Effector CD4-positive, alpha-beta T cell (primary cell): ENCODE data around the gene PATL2.
"Not testable (repeated sequence)": the region's sequence is repeated elsewhere in the genome, so short reads cannot be mapped to it uniquely, and the experiment has no call there.

Source experiments
- DNase-seq: peaks from one replicate; pipeline ENCODE4 v3.0.0-alpha.2; 2020
- total RNA-seq: gene quantifications from one replicate; lab custom pipeline; 2026; lab: John Stamatoyannopoulos, UW

Gene PATL2
- 62.3 reads per million, percentile 73 among the genes with 10 or more reads in this experiment for total RNA-seq

DNA sequence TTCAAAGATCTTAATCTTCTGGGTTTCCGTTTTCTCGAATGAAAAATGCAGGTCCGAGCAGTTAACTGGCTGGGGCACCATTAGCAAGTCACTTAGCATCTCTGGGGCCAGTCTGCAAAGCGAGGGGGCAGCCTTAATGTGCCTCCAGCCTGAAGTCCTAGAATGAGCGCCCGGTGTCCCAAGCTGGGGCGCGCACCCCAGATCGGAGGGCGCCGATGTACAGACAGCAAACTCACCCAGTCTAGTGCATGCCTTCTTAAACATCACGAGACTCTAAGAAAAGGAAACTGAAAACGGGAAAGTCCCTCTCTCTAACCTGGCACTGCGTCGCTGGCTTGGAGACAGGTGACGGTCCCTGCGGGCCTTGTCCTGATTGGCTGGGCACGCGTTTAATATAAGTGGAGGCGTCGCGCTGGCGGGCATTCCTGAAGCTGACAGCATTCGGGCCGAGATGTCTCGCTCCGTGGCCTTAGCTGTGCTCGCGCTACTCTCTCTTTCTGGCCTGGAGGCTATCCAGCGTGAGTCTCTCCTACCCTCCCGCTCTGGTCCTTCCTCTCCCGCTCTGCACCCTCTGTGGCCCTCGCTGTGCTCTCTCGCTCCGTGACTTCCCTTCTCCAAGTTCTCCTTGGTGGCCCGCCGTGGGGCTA lies at the start of gene PATL2, which contains the start of gene B2M:
TSS of gene PATL2 (minus strand) at position 228 of the 647 bp plus-strand sequence. CDS start 34,833 bp downstream, outside the sequence.
TSS of gene B2M (plus strand) at position 422 of the 647 bp plus-strand sequence. CDS start at position 452, 30 bp downstream.
- peak; percentile 92 for DNase-seq

DNA sequence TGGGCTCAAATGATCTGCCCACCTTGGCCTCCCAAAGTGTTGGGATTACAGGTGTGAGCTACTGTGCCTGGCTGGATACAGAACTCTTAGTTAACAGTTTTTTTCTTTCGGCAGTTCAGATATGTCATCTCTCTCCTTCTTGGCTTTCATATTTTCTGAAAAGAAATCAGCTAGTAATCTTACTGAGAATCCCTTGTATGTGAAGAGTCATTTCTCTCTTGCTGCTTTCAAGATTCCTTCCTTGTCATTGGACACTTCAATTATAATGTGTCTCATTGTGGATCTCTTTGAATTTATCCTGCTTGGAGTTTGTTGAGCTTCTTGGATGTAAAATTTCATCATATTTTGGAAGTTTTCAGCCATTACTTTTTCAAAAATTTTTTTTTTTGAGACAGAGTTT lies 42.2 kb upstream of the PATL2 start:
- DNase-seq = no peak

DNA sequence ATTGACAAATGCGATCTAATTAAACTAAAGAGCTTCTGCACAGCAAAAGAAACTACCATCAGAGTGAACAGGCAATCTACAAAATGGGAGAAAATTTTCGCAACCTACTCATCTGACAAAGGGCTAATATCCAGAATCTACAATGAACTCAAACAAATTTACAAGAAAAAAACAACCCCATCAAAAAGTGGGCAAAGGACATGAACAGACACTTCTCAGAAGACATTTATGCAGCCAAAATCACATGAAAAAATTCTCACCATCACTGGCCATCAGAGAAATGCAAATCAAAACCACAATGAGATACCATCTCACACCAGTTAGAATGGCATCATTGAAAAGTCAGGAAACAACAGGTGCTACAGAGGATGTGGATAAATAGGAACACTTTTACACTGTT lies 32.3 kb upstream of the PATL2 start:
- DNase-seq = not testable (repeated sequence)

DNA sequence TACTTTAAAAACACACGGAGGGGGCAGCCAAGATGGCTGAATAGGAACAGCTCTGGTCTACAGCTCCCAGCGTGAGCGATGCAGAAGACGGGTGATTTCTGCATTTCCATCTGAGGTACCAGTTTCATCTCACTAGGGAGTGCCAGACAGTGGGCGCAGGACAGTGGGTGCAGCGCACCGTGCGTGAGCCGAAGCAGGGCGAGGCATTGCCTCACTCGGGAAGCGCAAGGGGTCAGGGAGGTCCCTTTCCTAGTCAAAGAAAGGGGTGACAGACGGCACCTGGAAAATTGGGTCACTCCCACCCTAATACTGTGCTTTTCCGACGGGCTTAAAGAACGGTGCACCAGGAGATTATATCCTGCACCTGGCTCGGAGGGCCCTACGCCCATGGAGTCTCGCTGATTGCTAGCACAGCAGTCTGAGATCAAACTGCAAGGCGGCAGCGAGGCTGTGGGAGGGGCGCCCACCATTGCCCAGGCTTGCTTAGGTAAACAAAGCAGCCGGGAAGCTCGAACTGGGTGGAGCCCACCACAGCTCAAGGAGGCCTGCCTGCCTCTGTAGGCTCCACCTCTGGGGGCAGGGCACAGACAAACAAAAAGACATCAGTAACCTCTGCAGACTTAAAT lies 28.2 kb upstream of the PATL2 start:
- not testable (repeated sequence) for DNase-seq

DNA sequence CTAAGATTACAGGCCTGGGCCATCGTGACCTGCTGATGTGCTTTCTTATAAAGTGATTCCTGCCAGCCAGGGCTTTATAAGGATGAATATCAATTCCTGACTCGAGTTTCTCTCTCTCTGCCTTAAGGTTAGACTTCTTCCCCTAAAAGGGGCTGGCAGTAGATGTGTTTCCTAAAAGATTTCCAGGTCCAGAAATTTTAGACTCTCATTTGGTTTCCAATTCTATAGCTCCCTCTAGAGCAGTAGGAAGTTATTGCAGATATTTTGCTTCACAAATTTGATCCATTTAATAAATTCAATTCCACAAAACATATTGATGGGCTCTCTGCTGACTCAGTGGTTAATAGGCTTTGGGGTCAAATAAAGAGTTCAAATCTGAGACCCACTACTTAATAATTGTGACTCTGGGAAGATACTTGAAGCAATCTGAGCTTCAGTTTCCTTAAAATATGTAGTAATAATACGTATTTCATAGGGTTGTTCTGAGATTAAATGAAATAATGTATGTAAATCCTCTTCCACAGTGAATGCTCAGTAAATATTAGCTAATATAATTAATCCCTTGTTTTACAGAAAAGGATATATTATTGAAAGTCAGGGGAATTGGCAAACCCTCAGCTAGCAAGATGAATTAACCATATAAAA lies 27.3 kb upstream of the PATL2 start:
- DNase-seq = no peak

DNA sequence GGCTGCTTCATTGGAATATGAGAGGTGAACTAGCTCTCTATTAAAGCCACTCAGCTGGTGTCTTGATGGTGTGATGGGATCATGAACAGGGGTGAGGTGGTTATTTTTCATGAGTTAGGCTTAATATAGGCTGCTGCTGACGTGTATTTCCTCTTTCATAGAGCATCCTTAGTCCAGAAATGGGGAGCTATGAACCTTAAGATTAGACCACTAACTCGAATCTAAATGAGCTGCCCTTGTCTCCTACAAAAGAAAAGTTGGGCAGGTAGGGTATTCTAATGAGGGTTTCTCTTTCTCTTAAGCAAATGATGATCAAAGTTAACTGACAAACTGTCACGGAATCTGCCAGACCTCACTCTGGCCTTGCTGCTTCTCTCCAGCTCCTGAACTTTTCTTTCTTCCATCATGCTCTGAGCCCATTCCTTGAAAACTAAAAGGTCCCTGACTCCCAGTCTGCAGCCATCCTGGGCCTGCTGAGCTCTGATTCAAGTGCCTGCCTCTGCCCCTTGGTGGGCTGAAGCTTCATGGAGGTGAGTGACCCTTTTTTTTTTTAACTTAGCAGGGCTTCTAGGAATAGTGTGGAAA lies 25.1 kb upstream of the PATL2 start, which contains the start of gene TRIM69:
TSS of gene TRIM69 (plus strand) at position 348 of the 585 bp plus-strand sequence. CDS start at position 525, 177 bp downstream.
- DNase-seq = no peak

DNA sequence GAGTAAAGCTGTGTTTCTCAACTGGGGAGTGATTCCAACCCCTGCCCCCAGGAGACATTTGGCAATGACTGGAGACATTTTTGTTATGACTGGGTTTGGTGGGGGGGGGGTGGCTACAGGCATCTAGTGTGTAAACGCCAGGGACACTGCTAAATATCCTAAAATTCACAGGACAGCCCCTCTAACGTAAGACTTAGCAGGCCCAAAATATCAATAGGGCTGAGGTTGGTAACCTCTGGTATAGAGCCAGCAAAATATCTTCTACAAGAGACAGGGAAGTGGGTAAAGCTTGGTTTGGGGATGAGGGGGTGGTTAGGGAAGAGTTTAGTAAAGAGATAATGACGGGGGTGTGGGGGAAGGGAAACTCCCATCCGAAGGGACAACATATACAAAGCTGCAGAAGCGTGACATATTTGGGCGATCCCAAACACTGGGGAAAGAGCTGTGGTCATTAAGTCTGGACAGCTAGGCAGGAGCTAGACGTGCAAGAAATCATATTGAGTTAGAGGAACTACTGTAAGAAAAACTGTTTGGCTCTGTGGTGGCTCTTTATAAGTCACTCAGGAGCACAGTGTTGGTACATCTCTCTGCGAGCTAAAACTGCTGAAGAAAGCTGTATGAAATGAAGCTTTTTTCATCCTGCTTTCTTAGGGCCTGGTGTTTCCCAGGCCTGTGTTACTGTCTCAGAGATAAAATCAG lies 24.5 kb upstream of the PATL2 start:
- no peak for DNase-seq

DNA sequence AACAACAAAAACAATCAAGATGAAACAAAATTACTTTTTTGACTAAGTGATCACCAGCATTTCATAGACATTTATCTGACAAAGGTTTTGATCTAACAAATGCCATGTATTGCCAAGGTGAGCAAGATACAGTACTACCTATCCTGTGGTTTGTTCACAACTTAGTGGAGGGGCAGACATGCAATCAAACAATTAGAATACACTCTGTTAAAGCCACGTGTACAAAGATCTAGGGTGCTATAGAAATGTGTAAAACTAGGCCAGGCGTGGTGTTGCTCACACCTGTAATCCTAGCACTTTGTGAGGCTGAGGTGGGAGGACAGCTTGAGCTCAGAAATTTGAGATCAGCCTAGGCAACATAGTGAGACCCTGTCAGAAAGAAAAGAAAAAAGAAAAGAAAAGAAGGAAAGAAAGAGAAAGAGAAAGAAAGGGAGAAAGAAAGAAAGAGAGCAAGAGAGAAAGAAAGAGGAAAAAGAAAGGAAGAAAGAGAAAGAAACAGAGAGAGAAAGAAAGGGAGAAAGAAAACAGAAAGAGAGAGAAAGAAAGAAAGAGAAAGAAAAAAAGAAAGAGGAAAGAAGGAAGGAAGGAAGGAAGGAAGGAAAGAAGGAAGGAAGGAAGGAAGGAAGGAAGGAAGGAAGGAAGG lies 23.8 kb upstream of the PATL2 start:
- DNase-seq = no peak

DNA sequence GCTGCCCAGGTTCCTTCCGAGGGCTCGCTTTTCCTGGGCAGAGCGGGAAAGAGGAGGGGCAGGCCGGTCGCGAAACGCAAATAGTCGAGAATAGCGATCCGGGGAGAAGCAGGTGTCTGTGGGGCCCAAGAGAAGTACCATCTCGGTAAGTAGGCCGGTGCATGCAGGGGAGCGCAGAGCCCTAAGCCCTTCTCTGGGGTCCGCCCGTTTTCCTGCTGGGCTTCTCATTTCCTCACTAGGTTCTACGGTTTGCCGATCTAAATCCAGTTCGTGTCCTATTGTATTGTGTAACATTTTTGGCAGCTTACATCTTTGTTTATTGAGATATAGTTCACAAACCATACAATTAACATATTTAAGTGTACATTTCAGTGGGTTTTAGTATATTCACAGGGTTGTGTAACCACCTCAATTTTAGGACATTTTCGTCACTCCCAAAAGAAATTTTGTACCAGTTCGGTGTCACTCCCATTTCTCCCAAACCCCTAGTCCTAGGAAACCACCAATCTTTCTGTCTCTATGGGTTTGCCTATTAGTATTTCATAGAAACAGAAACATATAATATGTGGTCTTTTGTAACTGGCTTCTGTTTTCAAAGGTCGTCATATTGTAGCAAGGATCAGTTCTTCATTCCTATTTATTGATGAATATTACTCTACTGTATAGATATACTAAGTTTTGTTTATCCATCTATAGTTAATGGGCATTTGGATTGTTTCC lies 18.4 kb upstream of the PATL2 start:
- no peak for DNase-seq

DNA sequence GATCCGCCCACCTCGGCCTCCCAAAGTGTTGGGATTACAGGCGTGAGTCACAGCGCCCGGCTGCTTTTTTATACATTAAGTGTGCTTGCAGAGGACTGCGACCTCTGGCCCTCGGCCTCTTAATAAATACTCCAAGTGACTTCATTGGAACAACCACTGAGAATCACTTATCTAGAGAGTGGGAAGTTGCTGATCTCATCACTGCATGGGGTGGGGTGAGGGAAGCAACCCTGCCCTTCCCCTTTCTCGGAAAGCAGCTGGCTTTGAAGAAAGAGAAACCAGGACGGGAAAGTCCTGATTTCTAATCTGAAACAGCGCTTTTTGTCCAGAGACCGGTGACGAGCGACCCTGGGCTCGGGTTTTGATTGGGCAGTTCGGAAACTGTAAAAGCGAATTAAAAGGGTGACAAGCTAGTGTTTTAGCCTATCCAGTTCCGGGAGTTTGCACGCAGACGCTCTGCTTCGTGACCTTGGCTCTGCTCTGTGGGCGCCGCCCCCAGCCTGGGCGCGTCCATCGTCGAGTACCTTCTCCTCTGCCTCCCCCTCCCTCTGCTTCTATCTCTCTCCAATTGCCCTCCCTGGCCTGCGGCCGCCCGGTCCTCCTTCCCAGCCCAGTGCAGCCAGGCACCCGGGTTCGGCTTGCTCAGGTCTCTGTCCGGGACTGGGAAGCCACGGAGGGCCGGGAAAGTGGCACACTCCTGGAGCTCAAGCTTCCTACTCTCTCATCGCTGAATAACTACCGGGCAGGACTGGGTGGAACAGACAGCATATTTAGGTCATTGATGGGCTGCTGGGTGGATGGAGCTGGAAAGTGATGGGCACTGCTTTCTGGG lies 17.7 kb upstream of the PATL2 start:
- DNase-seq = peak; percentile 89

DNA sequence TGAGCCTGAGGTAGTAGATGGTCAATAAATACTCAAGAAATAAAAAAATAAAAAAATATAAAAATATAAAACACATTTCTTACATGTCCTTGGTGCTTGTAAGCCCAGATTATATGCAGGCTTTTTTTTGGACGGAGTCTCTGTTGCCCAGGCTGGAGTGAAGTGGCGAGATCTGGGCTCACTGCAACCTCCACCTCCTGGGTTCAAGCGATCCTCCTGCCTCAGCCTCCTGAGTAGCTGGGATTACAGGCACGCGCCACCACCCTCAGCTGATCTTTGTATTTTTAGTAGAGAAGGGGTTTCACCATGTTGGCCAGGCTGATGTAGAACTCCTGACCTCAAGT lies 17.1 kb upstream of the PATL2 start:
- DNase-seq = not testable (repeated sequence)

DNA sequence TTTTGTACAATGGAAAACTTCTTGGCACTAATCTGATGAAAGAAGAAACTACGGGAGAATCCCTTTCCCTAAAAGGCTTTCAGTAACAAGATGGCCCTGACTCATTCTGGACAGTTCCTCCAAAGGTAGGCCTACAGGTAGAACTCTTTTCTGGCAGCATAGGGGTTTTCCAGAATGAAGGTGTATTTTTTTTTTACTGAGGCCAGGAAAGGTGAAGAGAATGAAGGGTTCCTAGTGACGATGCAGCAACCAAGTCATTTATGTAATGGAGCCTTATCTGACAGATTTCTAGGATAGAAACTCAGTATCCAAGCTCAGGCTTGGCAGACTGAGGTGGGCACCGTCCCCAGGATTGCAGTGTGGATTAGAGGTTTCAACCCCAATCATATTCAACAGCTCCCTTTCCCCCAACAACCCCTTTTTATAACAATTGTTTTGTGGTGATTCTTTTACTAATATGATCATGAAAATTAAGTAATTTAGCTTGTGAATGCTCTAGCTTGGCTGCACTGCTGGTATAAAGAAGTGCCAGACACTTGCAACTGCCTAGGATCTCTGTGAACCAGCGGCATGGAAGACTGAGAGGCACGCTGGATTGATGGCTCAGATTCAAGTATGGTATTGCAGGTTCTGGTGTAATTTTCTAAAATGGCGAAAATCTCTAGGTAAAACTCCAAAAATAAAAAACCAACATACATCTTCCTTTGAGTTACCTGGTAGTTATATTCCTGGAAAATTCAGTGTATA lies 16.5 kb upstream of the PATL2 start:
- DNase-seq = no peak

DNA sequence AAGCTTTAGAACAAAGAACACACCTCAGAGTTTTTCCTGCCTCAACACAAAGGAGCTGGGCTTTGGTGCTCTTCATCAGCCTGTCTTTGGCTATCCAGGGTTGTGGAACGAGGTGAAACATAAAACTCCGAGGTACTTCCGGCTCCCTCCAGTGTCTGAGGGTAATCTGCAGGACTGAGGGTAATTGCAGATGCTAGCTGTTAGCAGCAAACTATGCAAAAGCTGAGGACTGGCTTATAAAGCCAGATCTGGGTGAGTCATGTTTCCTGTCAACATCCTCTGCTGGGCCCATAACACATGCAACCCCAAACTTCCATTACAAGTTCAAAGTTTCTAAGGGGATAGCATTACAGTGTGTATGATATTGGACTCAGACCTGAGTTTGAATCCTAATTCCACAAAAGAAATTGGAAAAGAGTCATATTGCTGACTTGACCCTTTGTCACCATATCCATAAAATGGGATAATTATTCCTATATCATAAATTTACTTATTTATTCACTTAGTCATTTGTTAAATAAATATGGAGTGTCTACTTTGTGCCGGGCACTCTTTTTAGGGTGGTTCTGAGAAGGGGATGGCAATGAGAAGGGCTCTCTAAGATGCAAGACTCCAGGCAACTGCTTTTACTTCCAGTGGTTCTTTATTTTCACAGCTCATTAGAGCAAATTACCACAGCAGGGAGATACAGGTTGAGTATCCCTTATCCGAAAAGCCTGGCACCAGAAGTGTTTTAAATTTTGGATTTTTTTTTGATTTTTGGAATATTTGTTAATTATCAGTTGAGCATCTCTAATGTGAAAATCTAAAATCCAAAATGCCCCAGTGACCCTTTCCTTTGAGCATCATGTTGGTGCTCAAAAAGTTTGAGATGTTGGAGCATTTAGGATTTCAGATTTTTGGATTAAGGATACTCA lies 15.7 kb upstream of the PATL2 start:
- DNase-seq = peak; percentile 77

DNA sequence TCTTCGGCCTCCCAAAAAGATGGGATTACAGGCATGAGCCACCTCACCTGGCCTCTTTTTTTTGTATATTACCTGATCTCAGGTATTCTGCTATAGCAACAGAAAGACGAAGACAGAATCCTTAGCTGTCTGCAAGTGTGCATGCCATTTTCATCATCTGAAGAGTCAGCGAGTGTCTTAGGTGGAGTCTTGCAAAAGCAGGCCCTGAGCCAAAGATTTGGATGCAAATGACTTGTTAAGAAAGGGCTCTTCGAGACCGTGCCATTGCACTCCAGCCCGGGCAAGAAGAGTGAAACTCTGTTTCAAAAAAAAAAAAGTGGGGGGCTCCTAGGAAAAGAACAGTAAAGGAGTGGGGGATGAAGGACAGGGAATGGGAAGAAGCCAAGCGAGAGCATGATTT lies 15.0 kb upstream of the PATL2 start:
- no peak for DNase-seq

DNA sequence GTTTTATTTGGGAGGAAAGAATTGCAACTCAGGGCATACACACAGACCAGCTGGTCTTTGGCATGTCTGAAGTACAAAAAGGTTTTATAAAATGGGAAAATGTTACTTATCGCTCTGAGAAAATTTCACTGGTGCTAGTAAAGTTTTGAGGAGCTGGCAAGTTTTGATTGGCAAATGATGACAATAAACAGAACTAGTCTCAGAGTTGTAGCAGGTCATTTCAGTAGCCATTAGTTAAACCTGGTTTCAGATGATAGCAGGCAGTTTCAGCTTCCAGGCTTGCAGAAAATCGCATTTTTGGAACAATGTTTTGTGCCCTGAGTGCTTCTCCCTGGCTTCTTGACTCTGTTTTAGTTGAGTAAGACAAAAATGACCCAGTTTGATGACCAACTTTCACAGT lies 10.9 kb upstream of the PATL2 start:
- DNase-seq = no peak

DNA sequence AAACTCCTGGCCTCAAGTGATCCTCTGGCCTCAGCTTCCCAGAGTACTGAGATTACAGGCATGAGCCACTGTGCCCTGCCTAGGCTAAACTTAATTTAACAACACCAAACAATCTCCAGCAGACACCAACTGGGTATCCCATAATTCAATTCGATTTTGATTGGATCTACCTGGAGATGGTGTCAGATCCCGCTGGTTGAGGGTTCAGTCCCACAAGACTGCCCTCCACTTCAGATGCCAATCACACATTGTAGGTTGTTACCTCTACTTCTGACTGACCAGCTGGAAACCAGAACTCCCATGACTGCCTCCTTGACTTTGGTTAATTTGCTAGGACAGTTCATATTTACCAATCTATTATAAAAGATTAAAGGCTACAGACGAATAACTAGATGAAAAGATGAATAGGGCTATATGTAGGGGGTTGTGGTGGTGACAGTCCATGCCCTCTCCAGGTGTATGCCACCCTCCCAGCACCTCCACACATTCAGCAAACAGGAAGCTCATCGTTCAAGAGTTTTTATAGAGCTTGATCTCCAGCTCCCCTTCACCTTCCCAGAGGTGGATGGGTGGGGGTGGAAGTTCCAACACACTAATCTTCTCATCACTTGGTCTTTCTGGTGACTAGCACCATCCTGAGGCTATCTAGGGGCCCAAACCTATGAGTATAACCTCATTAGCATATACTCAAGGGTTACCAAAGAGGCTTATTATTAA lies 9.5 kb upstream of the PATL2 start:
- no peak for DNase-seq

DNA sequence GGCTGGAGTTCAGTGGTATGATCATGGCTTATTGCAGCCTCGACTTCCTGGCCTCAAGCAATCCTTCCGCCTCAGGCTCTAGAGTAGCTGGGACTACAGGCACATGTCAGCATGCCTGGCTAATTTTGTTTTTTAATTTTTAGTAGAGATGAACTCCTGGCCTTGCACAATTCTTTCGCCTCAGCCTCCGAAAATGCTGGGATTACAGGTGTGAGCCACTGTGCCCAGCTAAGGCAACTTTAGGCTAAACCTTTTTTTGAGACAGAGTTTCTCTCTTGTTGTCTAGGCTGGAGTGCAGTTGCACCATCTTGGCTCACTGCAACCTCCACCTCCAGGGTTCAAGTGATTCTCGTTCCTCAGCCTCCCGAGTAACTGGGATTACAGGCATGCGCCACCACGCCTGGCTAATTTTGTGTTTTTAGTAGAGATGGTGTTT lies 8.9 kb upstream of the PATL2 start:
- DNase-seq = not testable (repeated sequence)
